GM18873 (cell line): ENCODE results near the gene PTMS.

ENCODE experiments used
- ATAC-seq: cut with Tn5 transposase; IDR thresholded peaks from one replicate; pipeline ENCODE4 v1.9.1; 2021; ENCODE audit warnings: mild to moderate bottlenecking, moderate library complexity, moderate number of reproducible peaks; ENCODE audit not compliant: unreplicated experiment, low FRiP score

PTMS gene

DNA sequence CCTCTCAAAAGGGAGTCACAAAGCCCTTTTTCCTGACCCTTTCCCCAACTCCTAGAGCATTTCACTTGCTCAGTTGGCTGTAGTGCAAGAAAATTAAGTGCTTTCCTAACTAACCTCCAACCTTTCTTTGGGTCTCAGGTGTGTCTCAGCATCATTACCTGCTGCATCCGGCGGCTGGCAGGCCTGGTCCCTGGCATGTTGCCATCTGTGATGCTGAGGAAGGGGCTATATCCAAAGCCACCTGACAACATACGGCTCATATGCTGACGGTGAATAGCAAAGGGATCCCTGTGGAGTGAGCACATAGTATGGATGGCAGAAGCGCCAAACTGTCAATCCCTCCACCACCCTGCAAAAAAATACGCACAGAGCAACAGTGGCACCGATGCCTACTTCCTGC lies 14.4 kb upstream of the PTMS start:
- no peak for ATAC-seq

- no peak for ATAC-seq
These were observed 13.8 kb upstream of the PTMS start for GRCh38 chr12:6752167-6752920.

DNA sequence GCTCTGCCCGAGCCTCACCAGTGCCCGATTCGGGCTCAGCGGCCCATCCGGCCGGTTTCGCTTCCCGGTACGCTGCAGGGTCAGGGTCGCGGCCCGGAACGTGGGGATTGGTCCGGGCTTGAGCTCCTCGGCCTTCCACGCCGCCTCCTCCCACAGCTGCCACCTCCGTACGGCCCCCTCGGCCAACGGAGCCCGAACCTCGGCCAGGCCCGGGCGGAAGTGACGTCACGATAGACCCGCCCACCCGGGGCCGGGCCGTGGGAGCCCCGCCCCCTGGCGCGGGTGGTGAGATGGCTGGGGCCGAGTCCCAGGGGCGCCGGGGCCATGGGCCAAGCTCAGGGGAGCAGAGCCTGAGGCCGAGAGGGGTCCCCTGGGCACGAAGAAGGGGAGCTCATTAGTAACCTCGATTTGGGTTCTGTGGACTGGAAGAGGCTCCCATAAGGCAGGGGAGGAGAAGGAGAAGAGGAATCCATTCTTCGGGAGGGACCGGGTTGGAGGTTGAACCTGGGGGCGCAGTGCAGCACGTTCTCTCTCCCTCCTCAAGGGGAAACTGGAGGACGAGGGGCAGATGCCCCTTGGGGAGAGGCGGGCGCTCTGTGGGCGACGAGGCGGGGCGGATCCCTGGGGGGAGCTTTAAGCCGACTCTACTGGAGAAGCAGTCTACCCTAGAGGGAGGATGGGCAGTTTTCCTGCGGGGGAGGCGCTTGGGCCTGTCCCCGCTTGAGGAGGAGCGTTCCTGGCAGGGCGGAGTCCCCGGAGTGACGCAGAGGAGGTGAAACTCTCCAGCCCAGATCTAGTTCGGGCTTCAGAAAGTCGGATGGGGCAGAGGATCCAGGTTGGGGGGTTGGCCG lies 13.0 kb upstream of the PTMS start, which contains the start of gene MLF2:
Gene MLF2 (minus strand): TSS at position 221 of the 851 bp plus-strand sequence. CDS start 807 bp downstream, outside the sequence.
- ATAC-seq, result peak; percentile 80

DNA sequence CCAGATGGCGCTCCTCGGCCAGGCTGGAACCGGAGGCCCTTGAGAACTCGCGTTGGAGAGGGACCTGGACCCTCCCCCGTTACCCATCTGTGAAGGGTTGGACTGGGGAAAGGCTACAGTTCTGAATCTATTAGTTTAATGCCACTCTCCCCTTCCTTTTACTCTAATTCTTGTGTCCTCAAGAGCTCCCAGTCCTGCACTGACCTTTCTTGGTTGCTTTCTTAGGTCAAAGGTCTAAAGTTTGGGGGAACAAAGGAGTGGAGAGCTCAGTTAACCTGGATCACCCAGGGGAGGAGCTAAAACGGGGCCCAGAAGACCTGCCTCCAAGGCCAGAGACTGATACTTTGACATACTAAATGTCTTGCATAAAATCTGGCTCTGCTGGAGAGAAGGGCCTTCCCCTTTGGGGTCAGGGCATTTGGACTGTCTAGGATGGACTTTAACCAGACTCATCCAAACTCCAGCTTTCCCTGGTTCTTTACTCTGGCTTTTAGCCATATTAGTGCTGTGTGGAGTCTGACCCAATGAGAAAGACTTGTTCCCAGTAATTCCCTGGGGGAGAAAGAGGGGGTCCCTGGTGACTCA lies 12.3 kb upstream of the PTMS start:
- ATAC-seq, result no peak

DNA sequence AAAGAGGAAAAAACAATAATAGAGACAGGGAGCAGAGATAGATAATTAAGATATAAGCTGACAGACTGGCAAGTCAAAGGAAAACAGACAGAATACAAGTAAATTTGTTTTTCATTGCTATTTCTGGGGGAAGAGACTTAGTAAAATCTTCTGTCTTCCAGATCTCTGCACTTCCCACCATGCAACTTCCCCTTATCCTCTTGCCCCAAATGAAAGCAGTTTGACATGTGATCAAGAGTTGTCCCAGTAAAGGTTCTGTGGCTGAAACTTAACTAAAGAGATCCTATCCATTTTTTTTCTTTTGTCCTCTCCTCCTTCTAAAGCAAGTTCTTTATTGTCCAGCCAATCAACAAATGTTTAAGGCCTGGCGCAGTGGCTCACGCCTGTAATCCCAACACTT lies 11.8 kb upstream of the PTMS start:
- no peak for ATAC-seq

DNA sequence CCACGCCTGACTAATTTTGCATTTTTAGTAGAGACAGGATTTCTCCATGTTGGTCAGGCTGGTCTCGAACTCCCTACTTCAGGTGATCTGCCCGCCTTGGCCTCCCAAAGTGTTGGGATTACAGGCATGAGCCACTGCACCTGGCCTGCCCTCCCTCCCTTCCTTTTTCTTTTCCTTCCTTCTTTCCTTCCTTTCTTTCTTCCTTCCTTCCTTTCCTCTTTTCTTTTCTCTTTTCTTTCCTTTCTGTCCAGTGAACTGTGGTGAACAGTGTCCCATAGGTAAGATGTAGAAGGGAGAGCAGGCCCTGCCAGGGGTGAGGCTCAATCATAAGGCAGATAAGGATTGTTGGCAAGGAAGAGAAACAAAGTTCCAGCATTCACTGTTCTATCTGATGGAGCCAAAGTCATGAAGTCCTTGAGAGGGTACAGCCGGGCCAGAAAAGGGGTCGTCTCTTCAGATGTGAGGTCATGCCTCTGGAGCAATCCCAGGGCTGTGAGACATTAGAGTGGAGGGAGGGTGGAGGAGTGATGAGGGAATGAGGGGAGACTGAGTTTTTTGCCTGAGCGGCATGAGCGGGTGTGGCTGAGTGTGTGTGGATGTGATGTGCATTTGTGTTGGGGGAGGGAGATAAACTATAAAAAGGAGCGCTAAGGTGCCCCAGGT lies 9.0 kb upstream of the PTMS start:
- ATAC-seq, result no peak

- no peak for ATAC-seq
These were observed 7.6 kb upstream of the PTMS start for GRCh38 chr12:6758506-6759095.

DNA sequence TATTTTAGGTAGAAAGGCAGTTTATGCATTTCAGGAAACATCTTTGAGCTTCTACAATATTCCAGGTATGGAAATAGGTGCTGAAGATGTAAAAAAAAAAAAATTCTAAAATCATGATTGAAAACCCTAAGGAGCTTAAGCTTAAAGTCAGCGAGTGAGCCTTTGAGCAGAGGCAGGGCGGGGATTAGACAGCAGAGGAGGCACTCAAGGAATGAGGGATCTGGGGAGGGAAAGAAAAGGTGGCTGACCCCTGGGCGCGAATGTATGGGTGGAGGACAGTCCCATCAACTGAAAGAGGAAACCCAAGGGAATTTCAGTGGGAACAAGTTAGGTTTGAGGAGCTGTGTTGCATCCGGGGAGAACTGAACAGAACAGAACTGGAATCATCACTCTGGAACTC lies 6.4 kb upstream of the PTMS start:
- no peak for ATAC-seq

DNA sequence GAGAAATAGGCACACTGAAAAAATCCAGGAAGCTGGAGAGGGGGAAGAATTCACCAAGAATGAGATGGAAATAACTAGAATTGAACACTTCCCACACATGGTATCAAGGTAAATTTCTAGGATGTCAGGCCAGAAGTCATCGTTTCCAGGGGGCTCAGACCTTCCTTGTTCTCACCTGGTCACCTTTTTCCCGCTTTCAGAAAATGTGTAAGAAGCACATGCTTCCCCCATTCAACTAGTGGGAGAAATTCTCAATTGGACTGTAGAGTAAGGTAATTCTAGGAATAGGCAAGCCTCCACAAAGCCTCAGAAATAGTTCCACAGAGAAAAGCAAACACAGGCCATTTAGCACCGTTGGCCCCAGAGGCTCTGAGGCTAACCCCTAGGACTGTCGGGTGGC lies 2.8 kb upstream of the PTMS start:
- no peak for ATAC-seq

DNA sequence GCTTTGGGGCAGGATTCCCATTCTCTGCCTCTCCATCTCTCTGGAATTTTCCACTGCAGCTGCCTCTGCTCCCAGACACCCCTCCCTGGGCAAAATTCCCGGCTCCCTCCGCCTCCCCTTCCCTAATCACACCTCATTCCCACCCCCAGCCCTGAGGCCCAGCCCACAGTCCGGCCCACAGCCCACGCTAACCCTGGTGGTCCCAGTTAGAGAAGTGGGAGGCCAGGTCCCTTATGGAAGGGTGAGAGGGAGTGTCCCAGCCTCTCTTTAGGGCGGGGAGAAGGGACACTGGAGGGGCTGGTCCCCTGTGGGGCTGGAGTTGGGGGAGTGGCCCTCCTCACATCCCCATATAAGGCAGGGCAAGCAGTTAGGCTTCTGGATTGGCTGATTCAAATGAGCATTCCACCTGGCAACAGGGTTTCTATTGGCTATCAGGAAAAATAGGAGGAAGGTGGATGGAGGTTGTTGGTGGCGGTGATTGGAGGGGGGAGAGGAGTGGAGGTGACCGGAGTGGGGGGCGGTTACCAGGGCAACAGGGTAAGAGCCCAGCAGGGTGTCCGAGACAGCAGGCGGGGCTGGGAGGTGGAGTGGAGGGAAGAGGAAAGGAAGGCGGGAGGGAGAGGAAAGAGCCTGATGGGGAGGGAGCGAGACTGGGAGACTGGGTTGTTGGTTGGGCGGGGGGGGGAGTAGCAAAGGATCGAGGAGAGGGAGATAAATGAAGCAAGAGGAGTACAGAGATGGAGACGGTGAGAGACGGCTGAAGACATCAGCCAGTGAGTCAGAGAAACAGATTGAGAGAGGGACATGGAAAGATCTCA lies 1.9 kb upstream of the PTMS start:
- peak; percentile 93 for ATAC-seq

DNA sequence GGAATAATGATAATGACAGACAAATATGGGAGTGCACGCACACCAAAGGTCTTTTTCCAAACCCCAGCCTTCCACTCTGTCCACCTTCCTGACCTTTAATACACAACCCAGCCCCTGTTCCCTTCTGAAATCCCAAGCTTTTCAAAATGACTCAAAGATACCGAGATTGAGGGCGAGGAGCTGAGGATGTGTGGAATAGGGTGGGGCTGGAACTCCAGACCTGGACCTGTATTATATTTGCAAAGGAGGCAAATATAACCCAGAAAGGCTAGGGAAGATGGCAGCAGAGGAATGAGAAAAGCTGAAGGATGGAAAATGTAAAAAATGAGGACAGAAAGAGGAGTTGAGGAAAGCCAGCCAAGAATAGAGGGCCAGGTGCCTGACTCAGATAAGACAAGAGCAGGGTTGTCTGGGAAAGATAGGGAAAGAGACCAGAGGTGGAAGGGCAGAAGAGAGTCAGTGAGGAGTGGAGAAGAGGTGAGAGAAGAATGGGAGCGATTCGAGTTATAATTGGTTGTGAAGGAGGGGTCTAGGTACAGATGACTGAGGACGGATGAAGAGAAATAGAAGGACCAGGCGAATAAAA lies 1.0 kb upstream of the PTMS start:
- ATAC-seq, result no peak

GRCh38 chr12:6766651-6767349 lies 637 bp downstream of the PTMS start:
- no peak for ATAC-seq

DNA sequence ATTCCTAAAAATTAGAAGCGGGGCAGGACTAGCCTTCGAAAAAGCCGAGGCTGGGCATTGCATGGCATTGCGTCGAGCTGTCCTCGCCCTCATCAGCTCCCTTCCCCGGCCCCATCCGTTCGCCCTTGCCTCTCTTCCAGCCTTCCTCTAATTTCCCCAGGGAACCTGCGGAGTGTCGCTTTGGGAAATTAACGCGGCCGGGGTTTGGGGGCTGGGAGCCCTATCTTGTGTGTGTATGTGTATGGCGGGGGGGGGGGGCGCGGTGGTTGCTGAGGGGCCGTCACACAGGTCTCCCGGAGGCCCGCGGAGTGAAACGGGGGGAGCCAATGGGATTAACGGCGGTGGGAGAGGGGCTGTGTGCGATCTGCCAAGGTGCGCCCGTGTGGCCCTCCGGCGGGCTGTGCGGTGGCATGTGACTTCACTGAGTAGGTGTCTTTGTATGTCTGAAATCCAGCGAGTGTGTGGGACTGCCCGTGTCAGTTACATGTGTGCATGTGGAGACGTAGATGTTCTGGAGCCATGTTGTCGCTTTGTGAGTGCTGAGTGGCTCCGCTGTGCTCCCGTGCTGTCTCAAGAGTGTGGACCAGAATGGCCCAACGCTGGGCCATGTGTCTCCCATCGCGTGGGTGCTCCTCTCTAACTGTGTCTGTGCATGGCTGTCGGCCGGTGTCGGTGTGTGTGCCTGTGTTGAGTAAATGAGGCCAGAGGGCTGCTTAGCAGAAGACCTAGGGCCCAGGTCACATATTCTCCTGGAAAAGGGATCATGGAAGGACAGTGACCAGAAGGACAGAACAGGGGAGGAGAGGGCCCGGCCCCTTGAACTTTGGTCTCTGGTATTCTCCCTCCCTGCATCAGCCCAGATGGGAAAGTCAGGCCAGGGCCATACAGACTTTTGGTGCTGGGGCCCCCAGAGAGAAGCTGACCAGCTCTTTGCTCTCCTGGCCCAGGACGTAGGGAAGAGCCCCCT lies 1.5 kb downstream of the PTMS start:
- ATAC-seq, result no peak

DNA sequence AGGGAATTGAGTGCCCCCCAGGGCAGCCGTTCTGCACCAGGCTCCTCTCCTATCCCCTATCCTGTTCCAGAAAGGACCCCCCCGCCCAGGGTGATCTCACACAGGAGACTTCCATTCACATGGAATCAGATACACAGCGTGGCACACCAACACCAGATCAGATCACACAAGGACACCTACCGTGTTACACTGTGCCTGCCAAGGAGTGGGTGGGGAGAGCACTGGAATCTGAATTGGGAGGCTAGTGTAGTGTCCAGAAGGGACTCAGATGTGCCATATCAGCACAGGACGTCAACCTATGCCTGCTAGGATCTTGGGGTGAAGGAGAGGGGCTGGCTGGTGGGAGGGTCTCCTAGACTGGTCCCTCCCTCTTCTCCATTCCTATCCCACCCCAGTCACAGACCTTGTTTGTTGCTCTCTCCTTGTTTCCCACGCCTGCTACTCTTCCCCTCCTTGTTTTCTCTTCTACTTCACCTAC lies 2.3 kb downstream of the PTMS start:
- no peak for ATAC-seq

- no peak for ATAC-seq
These were observed 2.8 kb downstream of the PTMS start for GRCh38 chr12:6768990-6769389.

GRCh38 chr12:6769666-6770065 lies 3.5 kb downstream of the PTMS start:
- ATAC-seq, result no peak

DNA sequence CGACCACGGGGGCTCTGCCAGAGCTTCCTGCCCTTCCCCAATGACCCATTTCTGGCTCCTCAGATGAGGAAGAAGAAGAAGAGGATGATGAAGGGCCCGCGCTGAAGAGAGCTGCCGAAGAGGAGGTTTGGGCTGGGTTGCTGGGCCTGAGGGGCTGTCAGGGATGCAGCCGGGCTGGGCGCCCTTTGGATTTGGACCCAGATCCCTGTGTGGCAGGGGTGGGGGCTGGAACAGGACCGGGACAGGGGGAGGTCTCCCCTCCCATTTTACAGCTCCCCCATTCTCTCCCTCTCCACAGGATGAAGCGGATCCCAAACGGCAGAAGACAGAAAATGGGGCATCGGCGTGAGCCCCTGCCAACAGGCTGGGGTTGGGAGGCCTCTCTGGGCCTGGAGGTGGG lies 3.9 kb downstream of the PTMS start:
- no peak for ATAC-seq
